AG10803 (cell line): ENCODE measurements around the gene LRRC23.

Experiments used
- DNase-seq: peaks from one replicate; pipeline ENCODE4 v3.0.0; 2010; ENCODE audit warnings: low read depth
- H3K4me3 ChIP-seq: 2 replicates; pipeline ENCODE4 v1.5.1; 2011; ENCODE audit warnings: mild to moderate bottlenecking, low read length, control low read depth
- TF ChIP-seq, protein P1 (sequence below): conservative IDR thresholded peaks from 2 replicates; pipeline ENCODE4 v1.5.1; 2011; ENCODE audit warnings: mild to moderate bottlenecking, low read length, control low read depth, inconsistent platforms

Gene LRRC23

DNA sequence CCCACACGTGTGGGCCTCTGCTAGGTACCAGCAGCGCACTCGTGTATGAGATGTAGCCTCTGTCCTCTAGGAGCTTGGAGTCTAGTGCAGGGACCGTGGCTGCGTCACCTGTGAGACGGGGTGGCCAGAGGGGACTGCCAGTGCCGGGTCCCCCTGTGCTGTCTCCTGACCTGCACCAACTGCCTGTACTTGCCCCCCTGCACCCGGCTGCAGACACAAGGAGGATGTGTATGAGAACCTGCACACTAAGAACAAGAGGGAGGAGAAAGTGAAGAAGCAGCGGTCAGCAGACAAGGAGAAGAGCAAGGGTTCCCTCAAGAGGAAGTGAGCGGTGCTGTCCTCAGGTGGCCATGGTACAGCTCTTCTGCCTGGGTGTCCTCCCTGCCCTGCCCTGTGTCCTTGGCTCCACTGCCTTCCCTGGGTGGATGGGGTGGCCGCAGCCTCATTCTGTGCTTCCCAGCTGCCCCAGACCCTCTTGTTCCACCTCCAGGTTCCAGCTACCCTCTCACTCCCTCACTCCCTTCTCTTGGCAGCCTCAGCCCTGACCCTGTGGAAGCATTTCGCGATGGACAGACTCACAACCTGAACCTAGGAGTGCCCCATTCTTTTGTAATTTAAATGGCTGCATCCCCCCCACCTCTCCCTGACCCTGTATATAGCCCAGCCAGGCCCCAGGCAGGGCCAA lies 56.1 kb downstream of the LRRC23 start:
- TF ChIP-seq, protein P1, sequence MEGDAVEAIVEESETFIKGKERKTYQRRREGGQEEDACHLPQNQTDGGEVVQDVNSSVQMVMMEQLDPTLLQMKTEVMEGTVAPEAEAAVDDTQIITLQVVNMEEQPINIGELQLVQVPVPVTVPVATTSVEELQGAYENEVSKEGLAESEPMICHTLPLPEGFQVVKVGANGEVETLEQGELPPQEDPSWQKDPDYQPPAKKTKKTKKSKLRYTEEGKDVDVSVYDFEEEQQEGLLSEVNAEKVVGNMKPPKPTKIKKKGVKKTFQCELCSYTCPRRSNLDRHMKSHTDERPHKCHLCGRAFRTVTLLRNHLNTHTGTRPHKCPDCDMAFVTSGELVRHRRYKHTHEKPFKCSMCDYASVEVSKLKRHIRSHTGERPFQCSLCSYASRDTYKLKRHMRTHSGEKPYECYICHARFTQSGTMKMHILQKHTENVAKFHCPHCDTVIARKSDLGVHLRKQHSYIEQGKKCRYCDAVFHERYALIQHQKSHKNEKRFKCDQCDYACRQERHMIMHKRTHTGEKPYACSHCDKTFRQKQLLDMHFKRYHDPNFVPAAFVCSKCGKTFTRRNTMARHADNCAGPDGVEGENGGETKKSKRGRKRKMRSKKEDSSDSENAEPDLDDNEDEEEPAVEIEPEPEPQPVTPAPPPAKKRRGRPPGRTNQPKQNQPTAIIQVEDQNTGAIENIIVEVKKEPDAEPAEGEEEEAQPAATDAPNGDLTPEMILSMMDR, result peak; percentile 34
- DNase-seq, result peak; percentile 32
- no peak overlapping the region for H3K4me3 ChIP-seq

DNA sequence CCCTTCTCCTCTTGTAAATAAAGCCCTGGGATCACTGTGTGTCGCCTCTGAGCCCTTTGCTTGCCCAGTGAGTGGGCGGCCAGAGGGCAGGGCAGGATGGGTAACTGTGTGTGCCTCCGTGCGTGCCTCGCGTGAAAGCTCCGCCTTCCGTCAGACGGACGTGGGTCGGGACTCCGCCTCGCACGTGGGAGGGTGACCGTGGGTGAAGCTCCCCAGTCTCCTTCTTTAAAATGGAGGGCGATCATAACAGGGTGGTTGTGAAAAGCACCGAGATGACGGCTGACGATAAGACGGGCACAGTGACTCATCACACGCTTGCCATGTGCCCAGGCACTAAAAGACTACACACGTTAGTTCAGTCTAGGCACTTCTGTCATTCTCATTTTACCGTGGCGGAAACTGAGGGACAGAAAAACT lies 56.7 kb downstream of the LRRC23 start:
- H3K4me3 ChIP-seq, result peak overlapping the region; percentile 33
- peak; percentile 66 for DNase-seq
- TF ChIP-seq, protein P1, result no peak

DNA sequence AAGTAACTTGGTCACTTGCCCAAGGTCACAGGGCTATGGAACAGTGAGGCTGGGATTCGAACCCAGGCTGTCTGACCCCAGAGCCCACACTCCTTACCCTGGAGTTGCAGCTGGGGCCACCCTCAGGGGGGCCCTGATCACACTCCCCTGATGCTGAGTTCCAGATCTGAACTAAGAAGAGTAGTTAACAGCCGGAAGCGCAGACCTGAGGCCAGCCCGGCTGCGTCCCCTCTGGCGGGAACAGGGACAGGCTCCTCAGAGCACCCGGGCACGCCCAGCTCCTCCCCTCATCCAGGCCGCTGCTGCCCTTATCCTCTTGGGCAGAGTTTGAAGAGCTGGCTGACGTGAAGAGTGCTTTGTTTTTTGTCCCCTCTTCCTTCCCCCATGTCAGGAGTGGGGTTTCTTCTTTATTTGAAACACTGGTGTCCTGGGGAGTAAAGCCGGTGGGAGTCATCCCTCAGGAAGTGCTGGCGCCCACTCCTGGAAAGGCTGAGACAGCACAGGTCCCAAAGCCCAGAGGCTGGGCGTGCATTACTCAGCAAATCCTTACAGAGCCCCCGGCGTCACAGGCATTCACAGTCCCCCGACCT lies 57.2 kb downstream of the LRRC23 start:
- peak overlapping the region; percentile 33 for H3K4me3 ChIP-seq
- TF ChIP-seq, protein P1, result peak; percentile 61
- DNase-seq, result peak; percentile 72

DNA sequence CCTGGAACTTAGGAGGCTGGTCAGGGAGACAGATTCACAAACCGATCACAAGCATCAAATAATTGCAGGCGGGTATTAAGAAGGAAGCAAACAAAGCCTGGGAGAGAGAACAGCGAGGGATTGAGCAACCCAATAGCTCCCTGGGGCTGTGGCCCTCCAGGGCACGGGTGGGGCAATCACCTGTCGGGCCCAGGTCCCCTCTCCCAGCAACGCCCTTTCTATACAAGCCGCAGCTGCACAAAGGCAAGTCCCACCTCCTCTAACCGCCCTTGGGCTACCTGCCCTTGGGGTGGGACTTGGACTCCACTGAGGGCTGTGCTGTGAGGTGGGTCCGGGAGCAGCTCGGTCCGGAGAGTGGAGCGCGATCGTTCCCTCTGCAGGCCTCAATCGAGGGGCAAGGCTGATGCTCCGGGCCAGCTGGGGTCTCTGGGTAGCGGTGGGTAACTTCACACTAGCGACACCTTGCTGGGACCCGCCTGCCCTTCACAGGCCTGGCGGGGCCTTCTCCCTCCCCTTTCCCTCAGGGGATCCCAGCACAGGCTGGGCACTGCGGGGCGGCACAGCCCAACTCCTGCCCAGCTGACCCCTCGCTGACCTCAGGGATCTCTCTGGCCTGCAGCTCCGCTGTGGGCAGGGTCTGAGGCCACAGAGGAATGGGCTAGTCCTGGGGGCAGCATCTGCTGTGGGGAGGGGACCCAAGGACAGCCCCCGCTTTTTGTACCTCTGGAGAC lies 57.8 kb downstream of the LRRC23 start:
- TF ChIP-seq, protein P1, result no peak
- DNase-seq, result no peak
- no peak overlapping the region for H3K4me3 ChIP-seq

DNA sequence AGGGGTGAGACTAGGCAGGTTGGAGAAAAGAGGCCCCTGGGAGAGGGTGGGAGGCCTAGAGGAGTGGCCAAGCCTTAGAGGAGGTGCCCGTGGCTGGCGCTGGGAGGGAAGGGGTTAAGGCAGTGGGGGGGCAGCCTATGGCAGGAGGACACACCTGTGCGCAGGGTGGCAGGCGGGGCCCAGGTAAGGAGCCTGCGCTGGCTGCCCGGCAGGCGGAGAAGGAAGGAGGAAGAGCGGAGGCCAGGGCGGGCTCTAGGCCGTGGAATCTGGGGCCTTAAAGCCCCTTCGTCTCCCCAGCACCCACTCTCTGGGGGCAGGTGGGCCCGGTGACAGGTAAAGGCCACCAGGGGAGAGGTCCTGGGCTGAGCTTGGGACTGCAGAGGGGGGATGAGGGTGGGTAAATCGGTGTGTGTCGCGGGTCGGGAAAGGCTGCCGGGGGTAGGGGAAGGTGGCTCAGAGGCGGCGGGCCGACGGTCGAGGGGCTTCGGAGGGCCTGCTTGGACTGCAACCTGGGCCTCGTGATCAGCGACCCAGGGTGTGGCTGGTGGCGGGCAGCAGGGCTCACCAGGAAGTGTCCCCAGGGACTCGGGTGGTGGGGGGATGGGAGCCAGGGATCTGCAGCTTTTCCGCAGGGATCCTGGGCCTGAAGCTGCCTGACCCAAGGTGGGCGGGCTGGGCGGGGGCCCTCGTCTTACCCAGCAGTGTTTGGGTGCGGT lies 58.6 kb downstream of the LRRC23 start:
- TF ChIP-seq, protein P1, result no peak
- no peak for DNase-seq
- H3K4me3 ChIP-seq, result no peak overlapping the region
